IPS-15b (cell line): Measurements from ENCODE around the gene PPP2R2B.
"Not testable (repeated sequence)": the region's sequence is repeated elsewhere in the genome, so short reads cannot be mapped to it uniquely, and the experiment has no call there.

Experiments
- H3K27me3 ChIP-seq: one replicate; pipeline ENCODE4 v1.6.1; 2013; ENCODE audit warnings: low read length; ENCODE audit not compliant: control insufficient read depth, insufficient read depth
- H3K36me3 ChIP-seq: one replicate; pipeline ENCODE4 v1.6.1; 2013; ENCODE audit warnings: low read length; ENCODE audit not compliant: control insufficient read depth, insufficient read depth
- H3K4me1 ChIP-seq: one replicate; pipeline ENCODE4 v1.6.1; 2013; ENCODE audit warnings: mild to moderate bottlenecking, low read length; ENCODE audit not compliant: control insufficient read depth, insufficient read depth
- H3K4me3 ChIP-seq: one replicate; pipeline ENCODE4 v1.5.1; 2013; ENCODE audit warnings: low read depth, low read length
- H3K9ac ChIP-seq: one replicate; pipeline ENCODE4 v1.6.1; 2013; ENCODE audit warnings: low read depth, mild to moderate bottlenecking, low read length
- H3K9me3 ChIP-seq: one replicate; pipeline ENCODE4 v1.6.1; 2013; ENCODE audit warnings: mild to moderate bottlenecking, low read length; ENCODE audit not compliant: control insufficient read depth, insufficient read depth

The PPP2R2B gene

GRCh38 chr5:146753641-146754040 is 124.9 kb downstream of the PPP2R2B start:
- Histone ChIP-seq H3K9ac (no peak overlapping the region), H3K4me3 (no peak overlapping the region), H3K9me3 (no peaks in the 10 kb centered on the region), H3K4me1 (no peaks in the 10 kb centered on the region), H3K27me3 (no peaks in the 10 kb centered on the region), H3K36me3 (no peaks in the 10 kb centered on the region)

GRCh38 chr5:146751781-146752401 is 126.7 kb downstream of the PPP2R2B start:
- Histone ChIP-seq H3K36me3 (no peaks in the 10 kb centered on the region), H3K9me3 (no peaks in the 10 kb centered on the region), H3K4me1 (no peaks in the 10 kb centered on the region)

GRCh38 chr5:146751054-146751453 is 127.5 kb downstream of the PPP2R2B start:
- Histone ChIP-seq H3K9ac (no peak overlapping the region), H3K9me3 (no peaks in the 10 kb centered on the region), H3K4me3 (no peak overlapping the region), H3K36me3 (no peaks in the 10 kb centered on the region), H3K4me1 (no peaks in the 10 kb centered on the region), H3K27me3 (no peaks in the 10 kb centered on the region)

More at GRCh38 chr5:146751781-146752401, 126.7 kb downstream of the PPP2R2B start:
- Histone ChIP-seq H3K4me3 (no peak overlapping the region), H3K27me3 (no peaks in the 10 kb centered on the region), H3K9ac (no peak overlapping the region)

- H3K36me3 ChIP-seq, result no peaks in the 10 kb centered on the region
- no peaks in the 10 kb centered on the region for H3K9me3 ChIP-seq
- H3K27me3 ChIP-seq, result no peaks in the 10 kb centered on the region
- H3K4me3 ChIP-seq, result no peak overlapping the region
- H3K9ac ChIP-seq, result no peak overlapping the region
- peaks cover 6% of the 10 kb centered on the region for H3K4me1 ChIP-seq
Observed at GRCh38 chr5:146748533-146748932, 130.0 kb downstream of the PPP2R2B start.

- Histone ChIP-seq H3K27me3 (no peaks in the 10 kb centered on the region), H3K4me1 (peaks cover 6% of the 10 kb centered on the region), H3K4me3 (no peak overlapping the region), H3K9ac (no peak overlapping the region), H3K9me3 (no peaks in the 10 kb centered on the region), H3K36me3 (no peaks in the 10 kb centered on the region)
Observed at GRCh38 chr5:146745931-146746577, 132.5 kb downstream of the PPP2R2B start.

GRCh38 chr5:146744068-146744745 is 134.3 kb downstream of the PPP2R2B start:
- no peaks in the 10 kb centered on the region for H3K27me3 ChIP-seq
- H3K36me3 ChIP-seq, result no peaks in the 10 kb centered on the region
- peaks cover 6% of the 10 kb centered on the region for H3K4me1 ChIP-seq
- H3K9ac ChIP-seq, result no peak overlapping the region
- no peaks in the 10 kb centered on the region for H3K9me3 ChIP-seq
- no peak overlapping the region for H3K4me3 ChIP-seq

GRCh38 chr5:146734936-146735577 is 143.5 kb downstream of the PPP2R2B start:
- H3K4me3 ChIP-seq, result no peak overlapping the region
- H3K27me3 ChIP-seq, result no peaks in the 10 kb centered on the region
- H3K9me3 ChIP-seq, result peaks cover 11% of the 10 kb centered on the region
- no peaks in the 10 kb centered on the region for H3K36me3 ChIP-seq
- no peak overlapping the region for H3K9ac ChIP-seq
- H3K4me1 ChIP-seq, result peaks cover 8% of the 10 kb centered on the region

GRCh38 chr5:146732962-146733361 is 145.6 kb downstream of the PPP2R2B start:
- Histone ChIP-seq H3K27me3 (no peaks in the 10 kb centered on the region), H3K36me3 (no peaks in the 10 kb centered on the region), H3K4me1 (peaks cover 8% of the 10 kb centered on the region), H3K4me3 (no peak overlapping the region), H3K9ac (no peak overlapping the region), H3K9me3 (peaks cover 16% of the 10 kb centered on the region)

- no peaks in the 10 kb centered on the region for H3K36me3 ChIP-seq
- no peaks in the 10 kb centered on the region for H3K27me3 ChIP-seq
- no peak overlapping the region for H3K4me3 ChIP-seq
- H3K9ac ChIP-seq, result no peak overlapping the region
- peaks cover 16% of the 10 kb centered on the region for H3K9me3 ChIP-seq
- peaks cover 8% of the 10 kb centered on the region for H3K4me1 ChIP-seq
Observed at GRCh38 chr5:146731909-146732659, 146.5 kb downstream of the PPP2R2B start.

- H3K9me3 ChIP-seq, result peaks cover 16% of the 10 kb centered on the region
- not testable (repeated sequence) for H3K27me3 ChIP-seq, H3K9ac ChIP-seq, H3K4me1 ChIP-seq, H3K36me3 ChIP-seq, H3K4me3 ChIP-seq
Observed at GRCh38 chr5:146728746-146729145, 149.8 kb downstream of the PPP2R2B start.

GRCh38 chr5:146726891-146727290 is 151.7 kb downstream of the PPP2R2B start:
- H3K4me1 ChIP-seq, result no peaks in the 10 kb centered on the region
- H3K9ac ChIP-seq, result no peak overlapping the region
- no peak overlapping the region for H3K4me3 ChIP-seq
- no peaks in the 10 kb centered on the region for H3K27me3 ChIP-seq
- H3K36me3 ChIP-seq, result no peaks in the 10 kb centered on the region
- H3K9me3 ChIP-seq, result peaks cover 16% of the 10 kb centered on the region
